ENCODE results near the gene DYRK1A.
"Not testable (repeated sequence)": the region's sequence is repeated elsewhere in the genome, so short reads cannot be mapped to it uniquely, and the experiment has no call there.

The DYRK1A gene

GRCh38 chr21:37366482-37367316, at the start of gene DYRK1A:
DYRK1A (plus strand) TSS chr21:37366773; CDS start chr21:37420375, 53,602 bp downstream.
- peak; percentile 96 to 98 for DNase-seq (ENCODE audit: low read depth in 2 of 2)

- DNase-seq (ENCODE audit: low read depth in 2 of 2) = no peak
Observed at GRCh38 chr21:37319551-37319950, 47.0 kb upstream of the DYRK1A start.

GRCh38 chr21:37322084-37322483, 44.5 kb upstream of the DYRK1A start:
- DNase-seq (ENCODE audit: low read depth in 2 of 2) = no peak

GRCh38 chr21:37324558-37324957, 42.0 kb upstream of the DYRK1A start:
- no peak for DNase-seq (ENCODE audit: low read depth in 2 of 2)

- not testable (repeated sequence) for DNase-seq (ENCODE audit: low read depth in 2 of 2)
Observed at GRCh38 chr21:37328147-37328546, 38.4 kb upstream of the DYRK1A start.

- no peak for DNase-seq (ENCODE audit: low read depth in 2 of 2)
Observed at GRCh38 chr21:37331411-37331810, 35.2 kb upstream of the DYRK1A start.

- DNase-seq (ENCODE audit: low read depth in 2 of 2) = no peak
Observed at GRCh38 chr21:37335053-37335452, 31.5 kb upstream of the DYRK1A start.

GRCh38 chr21:37337179-37337578, 29.4 kb upstream of the DYRK1A start:
- DNase-seq (ENCODE audit: low read depth in 2 of 2) = no peak

- DNase-seq (ENCODE audit: low read depth in 2 of 2) = no peak
Observed at GRCh38 chr21:37337831-37338230, 28.7 kb upstream of the DYRK1A start.

- DNase-seq (ENCODE audit: low read depth in 2 of 2) = no peak
Observed at GRCh38 chr21:37338671-37339551, 27.7 kb upstream of the DYRK1A start.

- no peak for DNase-seq (ENCODE audit: low read depth in 2 of 2)
Observed at GRCh38 chr21:37339552-37339939, 27.0 kb upstream of the DYRK1A start.

GRCh38 chr21:37341254-37341960, 25.2 kb upstream of the DYRK1A start:
- no peak for DNase-seq (ENCODE audit: low read depth in 2 of 2)

- no peak for DNase-seq (ENCODE audit: low read depth in 2 of 2)
Observed at GRCh38 chr21:37342046-37342632, 24.4 kb upstream of the DYRK1A start.

GRCh38 chr21:37346841-37347430, 19.6 kb upstream of the DYRK1A start:
- DNase-seq (ENCODE audit: low read depth in 2 of 2) = no peak

GRCh38 chr21:37348664-37349063, 17.9 kb upstream of the DYRK1A start:
- no peak for DNase-seq (ENCODE audit: low read depth in 2 of 2)

GRCh38 chr21:37350472-37350871, 16.1 kb upstream of the DYRK1A start:
- DNase-seq (ENCODE audit: low read depth in 2 of 2) = no peak

GRCh38 chr21:37356706-37357105, 9.9 kb upstream of the DYRK1A start:
- no peak for DNase-seq (ENCODE audit: low read depth in 2 of 2)

GRCh38 chr21:37357691-37358090, 8.9 kb upstream of the DYRK1A start:
- no peak for DNase-seq (ENCODE audit: low read depth in 2 of 2)

GRCh38 chr21:37358397-37358796, 8.2 kb upstream of the DYRK1A start:
- no peak for DNase-seq (ENCODE audit: low read depth in 2 of 2)

GRCh38 chr21:37363936-37364335, 2.6 kb upstream of the DYRK1A start:
- no peak for DNase-seq (ENCODE audit: low read depth in 2 of 2)

GRCh38 chr21:37364722-37365121, 1.9 kb upstream of the DYRK1A start:
- DNase-seq (ENCODE audit: low read depth in 2 of 2) = no peak

All from stimulated activated CD8-positive, alpha-beta memory T cell treated with anti-CD3 and anti-CD28 coated beads, Interleukin-15, amount 100 ng/mL, for 4 hours (primary cell).